DMS79 (cell line): ENCODE measurements around the gene L1CAM.
"Not testable (repeated sequence)": the region's sequence is repeated elsewhere in the genome, so short reads cannot be mapped to it uniquely, and the experiment has no call there.

Source experiments
- DNase-seq: peaks from one replicate; lab custom pipeline; 2025; lab: John Stamatoyannopoulos, UW

Gene L1CAM

GRCh38 chrX:153828308-153828707 lies 57.7 kb downstream of the L1CAM start:
- no peak for DNase-seq

DNA sequence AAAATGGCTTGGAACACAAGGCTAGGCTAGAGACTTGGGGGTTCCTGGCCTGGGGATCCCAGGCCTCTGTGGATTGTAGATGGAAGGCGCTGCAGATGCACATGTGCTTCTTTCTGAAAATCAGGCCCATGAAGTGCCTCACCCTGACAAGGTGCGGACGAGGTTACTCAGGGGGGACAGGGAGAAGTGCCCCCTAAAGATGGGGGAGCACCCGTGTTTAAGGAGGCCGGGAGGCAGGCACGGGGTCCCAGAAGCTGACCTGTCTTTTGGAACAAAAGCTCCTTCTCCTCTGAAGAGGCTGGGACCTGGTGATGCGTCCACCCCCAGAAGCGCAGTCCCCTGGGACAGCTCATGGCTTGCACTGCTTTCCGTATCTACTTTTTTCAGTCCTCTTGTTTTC lies 58.1 kb downstream of the L1CAM start:
- DNase-seq = no peak

- DNase-seq = no peak
Observed at GRCh38 chrX:153827016-153827415, 59.0 kb downstream of the L1CAM start.

DNA sequence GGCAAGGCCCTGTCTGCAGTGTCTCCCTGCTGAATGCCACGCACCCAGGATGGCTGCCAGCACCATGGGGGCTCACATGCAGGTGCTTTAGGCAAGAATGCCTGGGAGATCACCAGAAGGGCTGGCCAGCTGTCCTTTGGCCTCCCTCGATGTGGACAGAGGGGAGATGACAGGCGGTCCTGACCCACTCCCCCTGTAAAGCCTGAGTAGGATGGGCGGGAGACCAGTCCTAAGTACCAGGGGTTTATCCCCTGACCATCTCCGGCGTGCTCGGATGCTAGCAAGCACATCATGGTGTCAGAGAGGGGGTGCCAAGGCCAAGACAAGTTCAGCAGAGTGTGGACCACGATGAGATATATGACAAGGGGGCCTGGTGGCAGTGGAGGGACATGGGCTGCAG lies 60.9 kb downstream of the L1CAM start:
- DNase-seq = no peak

- DNase-seq = no peak
Observed at GRCh38 chrX:153824348-153824747, 61.6 kb downstream of the L1CAM start.

- DNase-seq = no peak
Observed at GRCh38 chrX:153821066-153821465, 64.9 kb downstream of the L1CAM start.

- no peak for DNase-seq
Observed at GRCh38 chrX:153820601-153821000, 65.4 kb downstream of the L1CAM start.

DNA sequence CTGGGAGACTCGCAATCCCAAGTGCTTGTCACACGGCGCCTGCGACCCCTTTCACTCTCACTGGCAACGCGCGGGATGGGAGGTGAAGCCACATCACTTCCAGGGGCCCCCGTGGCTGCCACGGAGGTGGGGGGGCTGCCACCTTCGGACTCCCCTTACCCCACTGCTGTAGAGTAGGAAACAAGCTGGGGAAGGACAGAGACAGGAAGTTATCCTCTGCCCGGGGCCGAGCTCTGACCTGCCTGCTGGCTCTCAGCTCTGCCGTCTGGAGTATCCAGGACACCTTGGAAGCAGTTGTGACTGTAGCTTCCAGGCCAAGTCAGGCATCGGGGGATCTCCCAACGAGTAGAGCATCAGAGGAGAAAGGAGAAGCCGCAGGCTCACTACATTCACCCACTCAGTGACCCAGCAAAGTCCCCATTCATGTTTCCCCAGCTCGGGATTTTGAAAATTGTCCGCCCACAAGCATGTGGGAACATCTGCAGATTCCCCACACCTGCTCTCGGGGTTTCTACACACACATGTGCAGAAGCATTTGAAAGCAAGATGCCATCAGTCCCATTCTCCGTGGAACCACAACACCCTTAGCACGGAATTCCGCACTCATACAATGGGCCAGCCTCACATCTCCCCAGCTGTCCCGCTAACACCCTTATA lies 66.5 kb downstream of the L1CAM start:
- no peak for DNase-seq

- no peak for DNase-seq
Observed at GRCh38 chrX:153818571-153819383, 67.2 kb downstream of the L1CAM start.

DNA sequence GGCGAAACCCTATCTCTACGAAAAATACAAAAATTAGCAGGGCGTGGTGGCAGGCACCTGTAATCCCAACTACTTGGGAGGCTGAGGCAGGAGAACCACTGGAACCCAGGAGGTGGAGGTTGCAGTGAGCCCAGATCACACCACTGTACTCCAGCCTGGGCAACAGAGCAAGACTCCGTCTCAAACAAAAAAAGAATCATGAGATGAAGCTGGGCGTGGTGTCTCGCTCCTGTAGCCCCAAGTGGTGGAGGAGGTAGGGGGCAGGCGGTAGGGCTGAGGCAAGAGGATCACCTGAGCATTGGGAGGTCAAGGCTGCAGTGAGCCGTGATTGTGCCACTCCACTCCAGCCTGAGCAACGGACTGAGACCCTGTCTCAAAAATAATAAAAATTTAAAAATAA lies 67.9 kb downstream of the L1CAM start:
- not testable (repeated sequence) for DNase-seq

DNA sequence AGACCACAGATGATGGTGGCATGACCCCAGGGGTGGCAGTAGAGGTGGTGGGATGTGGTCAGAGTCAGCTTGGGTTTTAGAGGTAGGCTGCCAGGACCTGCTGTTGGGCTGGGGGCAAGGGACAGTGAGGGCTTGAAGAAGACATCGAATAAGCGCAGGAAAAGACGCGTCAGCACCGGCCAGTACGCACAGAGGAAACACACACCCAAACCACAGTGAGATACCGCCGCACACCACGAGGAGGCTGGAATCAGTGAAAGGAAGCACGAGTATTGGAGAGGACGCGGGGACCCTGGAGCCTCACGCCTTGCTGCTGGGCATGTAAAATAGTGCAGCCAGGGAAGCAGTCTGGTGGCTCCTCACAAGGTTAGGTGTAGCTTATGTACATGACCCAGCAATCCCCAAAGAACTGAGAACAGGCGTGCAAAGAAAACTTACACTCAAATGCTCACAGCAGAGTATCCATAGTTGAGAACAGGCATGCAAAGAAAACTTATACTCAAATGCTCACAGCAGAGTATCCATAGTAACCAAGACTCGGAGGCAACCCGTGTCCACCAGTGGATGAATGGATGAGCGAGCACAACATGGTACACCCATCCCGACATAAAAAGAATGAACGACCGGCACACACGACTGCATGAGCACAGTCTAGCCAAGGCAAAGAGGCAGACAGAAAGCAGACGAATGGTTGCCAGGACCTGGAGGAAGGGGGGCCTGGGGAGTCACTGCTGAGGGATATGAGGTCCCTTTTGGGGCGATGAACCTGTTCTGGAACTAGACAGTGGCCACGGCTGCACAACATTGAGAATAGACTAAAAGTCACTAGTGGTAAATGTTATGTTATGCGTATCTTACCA lies 68.9 kb downstream of the L1CAM start:
- DNase-seq = no peak

DNA sequence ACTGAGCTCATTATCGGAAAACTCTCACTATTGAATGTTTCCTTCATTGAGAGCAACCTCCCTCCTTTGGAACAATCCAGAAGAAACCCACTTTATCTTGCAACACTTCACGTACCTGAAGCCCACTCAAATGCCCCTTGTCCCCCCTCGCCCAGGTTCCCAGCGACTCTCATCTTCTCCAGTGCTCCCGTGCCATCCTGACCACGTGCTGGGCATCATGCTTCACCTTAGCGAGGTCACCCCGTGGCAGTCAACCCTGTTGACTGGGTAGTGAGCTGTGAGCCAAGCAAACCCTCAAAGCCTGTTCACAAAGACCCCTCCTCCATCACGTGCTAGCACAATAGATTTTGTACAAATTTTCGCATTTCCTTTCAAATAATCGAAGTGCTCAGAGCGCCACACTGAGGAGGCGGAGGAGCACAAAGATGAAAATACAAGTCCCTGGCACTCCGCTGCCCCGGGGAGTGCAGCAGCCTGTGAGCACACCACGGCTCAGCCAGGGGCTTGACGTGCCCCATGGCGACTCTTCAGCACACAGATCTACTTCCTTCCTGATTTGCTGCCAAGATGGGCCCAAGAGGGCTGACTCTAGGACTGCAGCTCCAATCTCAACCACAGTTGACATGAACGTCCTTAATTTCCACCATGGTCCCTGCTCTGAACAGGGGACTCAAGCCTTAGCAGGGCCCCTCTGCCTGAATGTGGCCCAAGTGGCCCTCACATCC lies 71.2 kb downstream of the L1CAM start:
- DNase-seq = no peak

GRCh38 chrX:153813161-153813560 lies 72.8 kb downstream of the L1CAM start:
- DNase-seq = no peak

DNA sequence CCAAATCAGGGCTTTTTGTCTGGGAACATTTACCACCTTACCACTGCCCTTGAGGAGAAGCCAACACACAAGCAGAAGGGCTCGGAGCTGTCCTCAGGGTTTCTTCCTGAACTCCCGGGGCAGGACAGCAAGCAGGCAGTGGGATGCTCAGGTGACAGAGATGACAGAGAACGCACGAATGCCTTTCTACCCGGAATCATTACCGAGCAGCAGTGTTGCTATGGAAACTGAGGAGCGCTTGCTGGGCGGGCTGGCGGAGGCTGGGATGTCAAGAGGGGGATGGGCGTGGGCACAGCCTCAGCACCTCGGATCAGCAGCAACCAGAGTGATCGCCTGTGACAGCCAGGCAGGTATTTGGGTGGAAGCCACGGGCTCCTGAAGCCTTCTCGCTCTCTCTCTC lies 73.8 kb downstream of the L1CAM start:
- DNase-seq = no peak
